GM19397 (cell line): ENCODE data around the gene AAGAB.
"Not testable (repeated sequence)": the region's sequence is repeated elsewhere in the genome, so short reads cannot be mapped to it uniquely, and the experiment has no call there.

Source experiments
- ATAC-seq: cut with Tn5 transposase; IDR thresholded peaks from one replicate; pipeline ENCODE4 v1.9.1; 2021; ENCODE audit warnings: mild to moderate bottlenecking, moderate library complexity; ENCODE audit not compliant: unreplicated experiment

AAGAB gene

DNA sequence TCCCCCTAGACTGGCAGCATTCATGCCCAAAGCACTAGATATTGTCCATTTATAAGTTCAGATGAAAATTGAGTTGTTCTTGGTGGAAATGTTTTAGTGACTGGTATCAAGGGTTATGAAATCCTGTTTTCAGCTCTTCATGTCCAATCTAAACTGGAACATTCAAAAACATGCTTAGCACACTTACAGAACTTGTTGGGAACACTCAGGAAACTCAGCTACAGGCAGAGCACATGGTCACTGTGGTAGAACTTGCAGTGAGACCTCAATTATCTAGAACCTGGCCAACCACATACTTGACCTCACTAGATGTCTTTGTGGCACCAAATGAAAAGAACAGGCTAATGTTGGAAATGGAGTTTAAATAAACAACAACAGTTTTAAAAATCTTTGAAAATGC, 100.2 kb downstream of the AAGAB start:
- no peak for ATAC-seq

GRCh38 chr15:67153044-67153443, 101.4 kb downstream of the AAGAB start:
- ATAC-seq: not testable (repeated sequence)

GRCh38 chr15:67152429-67152828, 102.0 kb downstream of the AAGAB start:
- ATAC-seq: no peak
